Dendritic cell treated with granulocyte-macrophage colony-stimulating factor and Interleukin-4, amounts not matched to agents 40 ng/mL and 50 ng/mL, for 4 days (primary cell): Measurements from ENCODE around the gene PPA1.
"Not testable (repeated sequence)": the region's sequence is repeated elsewhere in the genome, so short reads cannot be mapped to it uniquely, and the experiment has no call there.

ENCODE experiments used
- H3K27ac Mint-ChIP-seq: one replicate; pipeline ENCODE4 v1.8.0; 2022; ENCODE audit warnings: mild to moderate bottlenecking, mixed read lengths
- H3K27me3 Mint-ChIP-seq: one replicate; pipeline ENCODE4 v1.8.0; 2022; ENCODE audit warnings: mild to moderate bottlenecking, mixed read lengths
- H3K36me3 Mint-ChIP-seq: one replicate; pipeline ENCODE4 v1.8.0; 2022; ENCODE audit warnings: low read depth, mixed read lengths
- H3K4me1 Mint-ChIP-seq: one replicate; pipeline ENCODE4 v1.8.0; 2022; ENCODE audit warnings: low read depth, mixed read lengths
- H3K4me3 Mint-ChIP-seq: one replicate; pipeline ENCODE4 v1.8.0; 2022; ENCODE audit warnings: mild to moderate bottlenecking, moderate library complexity, mixed read lengths
- H3K9me3 Mint-ChIP-seq: one replicate; pipeline ENCODE4 v1.8.0; 2022; ENCODE audit warnings: mixed read lengths
- intact Hi-C: fragments of 100-400 bp; cut with micrococcal nuclease; formaldehyde crosslinking; loops from one replicate; pipeline ENCODE4 v1.15.0; 2022

PPA1 gene

GRCh38 chr10:70239077-70239976 is 6.1 kb upstream of the PPA1 start:
- not testable (repeated sequence) for H3K9me3 Mint-ChIP-seq, H3K4me3 Mint-ChIP-seq, H3K36me3 Mint-ChIP-seq, H3K4me1 Mint-ChIP-seq, H3K27ac Mint-ChIP-seq
- intact Hi-C loops: loop anchor here (2.0 kb wide), 1 partner anchor 15 kb away; no protein-coding TSS in a partner anchor
- H3K27me3 Mint-ChIP-seq: peaks cover 26% of the 10 kb centered on the region

GRCh38 chr10:70237958-70238536 is 4.8 kb upstream of the PPA1 start:
- peaks cover 22% of the 10 kb centered on the region for H3K27me3 Mint-ChIP-seq
- H3K36me3 Mint-ChIP-seq, H3K9me3 Mint-ChIP-seq, H3K4me3 Mint-ChIP-seq, H3K27ac Mint-ChIP-seq, H3K4me1 Mint-ChIP-seq: not testable (repeated sequence)
- intact Hi-C loops: loop anchor here (2.0 kb wide), 1 partner anchor 17 kb away; no protein-coding TSS in a partner anchor

GRCh38 chr10:70234668-70235447 is 1.6 kb upstream of the PPA1 start:
- Mint-ChIP-seq H3K27ac (no peak overlapping the region), H3K4me3 (no peak overlapping the region), H3K4me1 (peaks cover 17% of the 10 kb centered on the region), H3K9me3 (no peaks in the 10 kb centered on the region), H3K27me3 (peaks cover 7% of the 10 kb centered on the region), H3K36me3 (peaks cover 8% of the 10 kb centered on the region)
- intact Hi-C loops: no loop called here

GRCh38 chr10:70233939-70234300 is 691 bp upstream of the PPA1 start:
- peaks cover 17% of the 10 kb centered on the region for H3K4me1 Mint-ChIP-seq
- H3K27me3 Mint-ChIP-seq: peaks cover 7% of the 10 kb centered on the region
- intact Hi-C loops: no loop called here
- peaks cover 13% of the 10 kb centered on the region for H3K36me3 Mint-ChIP-seq
- H3K27ac Mint-ChIP-seq: peak overlapping the region; percentile 55
- peak overlapping the region; percentile 93 for H3K4me3 Mint-ChIP-seq
- no peaks in the 10 kb centered on the region for H3K9me3 Mint-ChIP-seq

GRCh38 chr10:70232859-70233108 is 445 bp downstream of the PPA1 start:
- Mint-ChIP-seq H3K9me3 (no peaks in the 10 kb centered on the region), H3K27me3 (peaks cover 5% of the 10 kb centered on the region), H3K36me3 (peaks cover 13% of the 10 kb centered on the region), H3K27ac (peak overlapping the region; percentile 83), H3K4me1 (peaks cover 17% of the 10 kb centered on the region), H3K4me3 (peak overlapping the region; percentile 93)
- intact Hi-C loops: no loop called here

- peak overlapping the region; percentile 93 for H3K4me3 Mint-ChIP-seq
- H3K27ac Mint-ChIP-seq: peak overlapping the region; percentile 83
- peaks cover 13% of the 10 kb centered on the region for H3K36me3 Mint-ChIP-seq
- H3K27me3 Mint-ChIP-seq: peaks cover 4% of the 10 kb centered on the region
- no peaks in the 10 kb centered on the region for H3K9me3 Mint-ChIP-seq
- H3K4me1 Mint-ChIP-seq: peaks cover 17% of the 10 kb centered on the region
- intact Hi-C loops: no loop called here
Observed at GRCh38 chr10:70232155-70232858, 922 bp downstream of the PPA1 start.

- Mint-ChIP-seq H3K9me3 (no peaks in the 10 kb centered on the region), H3K36me3 (peaks cover 13% of the 10 kb centered on the region), H3K4me3 (no peak overlapping the region), H3K27me3 (no peaks in the 10 kb centered on the region), H3K4me1 (peaks cover 13% of the 10 kb centered on the region), H3K27ac (no peak overlapping the region)
- intact Hi-C loops: no loop called here
Observed at GRCh38 chr10:70228491-70228890, 4.7 kb downstream of the PPA1 start.

- Mint-ChIP-seq H3K36me3 (peaks cover 12% of the 10 kb centered on the region), H3K9me3 (no peaks in the 10 kb centered on the region), H3K4me1 (peaks cover 10% of the 10 kb centered on the region), H3K27me3 (no peaks in the 10 kb centered on the region), H3K27ac (no peak overlapping the region), H3K4me3 (no peak overlapping the region)
- intact Hi-C loops: no loop called here
Observed at GRCh38 chr10:70227548-70228320, 5.5 kb downstream of the PPA1 start.

GRCh38 chr10:70223728-70224127 is 9.5 kb downstream of the PPA1 start:
- Mint-ChIP-seq H3K4me1 (peaks cover 8% of the 10 kb centered on the region), H3K9me3 (no peaks in the 10 kb centered on the region), H3K27me3 (no peaks in the 10 kb centered on the region), H3K27ac (no peak overlapping the region), H3K4me3 (no peak overlapping the region), H3K36me3 (peaks cover under 1% of the 10 kb centered on the region)
- intact Hi-C loops: loop anchor here (5.0 kb wide), 1 partner anchor 49 kb away; no protein-coding TSS in a partner anchor

GRCh38 chr10:70222811-70223447 is 10.3 kb downstream of the PPA1 start:
- not testable (repeated sequence) for H3K27me3 Mint-ChIP-seq, H3K4me3 Mint-ChIP-seq, H3K36me3 Mint-ChIP-seq, H3K9me3 Mint-ChIP-seq, H3K27ac Mint-ChIP-seq, H3K4me1 Mint-ChIP-seq
- intact Hi-C loops: loop anchor here (5.0 kb wide), 1 partner anchor 49 kb away; no protein-coding TSS in a partner anchor

- Mint-ChIP-seq H3K27me3 (no peaks in the 10 kb centered on the region), H3K36me3 (peaks cover 8% of the 10 kb centered on the region), H3K27ac (no peak overlapping the region), H3K4me3 (no peak overlapping the region), H3K9me3 (no peaks in the 10 kb centered on the region), H3K4me1 (peaks cover 8% of the 10 kb centered on the region)
- intact Hi-C loops: loop anchor here (5.0 kb wide), 1 partner anchor 50 kb away; no protein-coding TSS in a partner anchor
Observed at GRCh38 chr10:70222340-70222794, 10.9 kb downstream of the PPA1 start.

GRCh38 chr10:70221030-70221429 is 12.2 kb downstream of the PPA1 start:
- H3K27me3 Mint-ChIP-seq: no peaks in the 10 kb centered on the region
- H3K27ac Mint-ChIP-seq: no peak overlapping the region
- intact Hi-C loops: loop anchor here (1.0 to 5.0 kb wide), 2 partner anchors 51 to 143 kb away; no protein-coding TSS in a partner anchor
- H3K4me3 Mint-ChIP-seq: no peak overlapping the region
- H3K36me3 Mint-ChIP-seq: peaks cover 10% of the 10 kb centered on the region
- peaks cover 8% of the 10 kb centered on the region for H3K4me1 Mint-ChIP-seq
- H3K9me3 Mint-ChIP-seq: no peaks in the 10 kb centered on the region

- Mint-ChIP-seq H3K27ac (no peak overlapping the region), H3K4me3 (no peak overlapping the region), H3K36me3 (peaks cover 43% of the 10 kb centered on the region), H3K4me1 (no peaks in the 10 kb centered on the region), H3K27me3 (no peaks in the 10 kb centered on the region), H3K9me3 (no peaks in the 10 kb centered on the region)
- intact Hi-C loops: no loop called here
Observed at GRCh38 chr10:70212879-70213278, 20.4 kb downstream of the PPA1 start.
